WI38 (cell line): ENCODE results near the gene TCF20.

ENCODE experiments used
- H3K4me3 ChIP-seq: 2 replicates; pipeline ENCODE4 v1.5.1; 2011; ENCODE audit warnings: low read depth, mild to moderate bottlenecking, control low read depth, low read length
- CTCF ChIP-seq: IDR thresholded peaks from 2 replicates; pipeline ENCODE4 v1.5.1; 2012; ENCODE audit warnings: low read depth, mild to moderate bottlenecking, control low read depth, low read length

TCF20 gene

GRCh38 chr22:42236848-42237247 lies 33.6 kb downstream of the TCF20 start:
- H3K4me3 ChIP-seq = no peak overlapping the region
- TF ChIP-seq CTCF = no peak

- no peak for TF ChIP-seq CTCF
- no peak overlapping the region for H3K4me3 ChIP-seq
Measured at GRCh38 chr22:42236268-42236667, 34.2 kb downstream of the TCF20 start.

- H3K4me3 ChIP-seq = no peak overlapping the region
- TF ChIP-seq CTCF = no peak
Measured at GRCh38 chr22:42233879-42234278, 36.6 kb downstream of the TCF20 start.

- no peak for TF ChIP-seq CTCF
- no peak overlapping the region for H3K4me3 ChIP-seq
Measured at GRCh38 chr22:42231929-42232328, 38.5 kb downstream of the TCF20 start.

- TF ChIP-seq CTCF = no peak
- no peak overlapping the region for H3K4me3 ChIP-seq
Measured at GRCh38 chr22:42229455-42230149, 40.9 kb downstream of the TCF20 start.

- TF ChIP-seq CTCF = no peak
- H3K4me3 ChIP-seq = no peak overlapping the region
Measured at GRCh38 chr22:42228483-42228882, 42.0 kb downstream of the TCF20 start.

GRCh38 chr22:42227435-42227834 lies 43.0 kb downstream of the TCF20 start:
- H3K4me3 ChIP-seq = no peak overlapping the region
- TF ChIP-seq CTCF = no peak
